Measurements from ENCODE around the gene CLEC18B. TPM values are rescaled to one million over a fixed set of nuclear protein-coding genes. Genes with fewer than 3 reads are reported as not detected.
"Not testable (repeated sequence)": the region's sequence is repeated elsewhere in the genome, so short reads cannot be mapped to it uniquely, and the experiment has no call there.

CLEC18B gene
- polyA plus RNA-seq, 6 donors from 2014 or later = not detected

DNA sequence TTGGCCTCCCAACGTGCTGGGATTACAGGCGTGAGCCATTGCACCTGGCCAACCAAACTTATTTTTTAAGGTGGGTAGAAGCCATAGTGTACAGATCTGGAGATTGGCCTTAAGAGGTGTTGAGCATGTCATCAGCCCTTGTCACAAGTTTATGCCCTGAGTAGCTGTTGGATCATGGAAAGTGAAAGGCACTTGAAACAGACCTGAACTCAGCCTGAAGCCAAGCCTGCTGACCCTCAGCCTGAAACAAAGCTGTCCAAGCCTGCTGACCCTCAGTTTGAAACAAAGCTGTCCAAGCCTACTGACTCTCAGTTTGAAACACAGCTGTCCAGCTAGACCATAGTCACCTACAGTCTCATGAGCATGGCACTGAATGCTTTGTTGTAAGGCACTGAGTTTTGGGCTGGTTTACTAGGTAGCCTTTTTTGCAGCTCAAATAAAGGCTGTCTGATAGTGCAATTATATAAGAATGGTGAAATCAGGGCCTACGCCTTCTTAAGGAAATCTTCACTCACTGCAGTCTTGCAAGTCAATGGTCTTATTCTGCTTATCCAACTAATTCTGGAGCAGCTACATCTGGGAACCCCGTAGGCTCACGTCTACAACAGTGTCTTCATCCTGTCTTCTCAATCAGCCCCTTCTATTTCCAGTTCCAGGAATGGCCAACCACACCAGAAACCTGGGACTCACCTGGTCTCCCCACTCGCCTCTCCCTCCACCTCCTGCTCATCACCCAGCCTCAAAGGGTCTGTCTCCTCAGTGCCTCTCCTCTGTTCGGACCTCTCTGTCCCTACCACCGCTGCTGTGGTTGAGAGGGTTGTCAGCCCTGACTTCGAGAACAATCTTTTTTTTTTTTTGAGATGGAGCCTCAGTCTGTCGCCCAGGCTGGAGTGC, 48.1 kb downstream of the CLEC18B start:
- no peaks in the 10 kb centered on the region for H3K27me3 Mint-ChIP-seq
- H3K36me3 Mint-ChIP-seq = no peaks in the 10 kb centered on the region
- peak overlapping the region in 2 of 6 donors; percentile 49 to 88 for H3K27ac Mint-ChIP-seq
- ATAC-seq (ENCODE audit: low read depth in 2 of 2) (no peak), DNase-seq (no peak)
- no peaks in the 10 kb centered on the region for H3K9me3 Mint-ChIP-seq
- peaks cover 0 to 2% (median 0%) of the 10 kb centered on the region in 3 donors for H3K4me1 Mint-ChIP-seq
- H3K4me3 Mint-ChIP-seq = no peak overlapping the region

DNA sequence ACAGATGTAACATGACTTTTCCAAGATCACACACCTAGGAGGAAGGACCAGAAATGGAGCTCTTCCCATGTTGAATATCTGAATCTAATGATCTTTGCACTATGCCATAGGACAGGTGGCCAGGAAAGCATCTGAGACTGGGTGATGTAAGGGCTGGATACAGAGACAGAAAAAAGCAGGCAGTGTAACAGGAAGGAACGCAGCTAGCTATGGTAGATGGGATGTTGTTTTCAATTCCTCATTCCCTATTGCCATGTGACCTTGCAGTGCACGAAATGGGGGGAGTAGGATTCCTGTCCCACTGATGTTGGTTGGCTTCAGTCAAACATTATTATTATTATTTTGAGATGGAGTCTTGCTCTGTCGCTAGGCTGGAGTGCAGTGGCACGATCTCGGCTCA, 48.9 kb downstream of the CLEC18B start:
- Mint-ChIP-seq H3K36me3 (no peaks in the 10 kb centered on the region), H3K4me1 (peaks cover 0 to 4% (median 3%) of the 10 kb centered on the region in 3 donors), H3K27ac (peak overlapping the region in 1 of 6 donors; percentile 37), H3K9me3 (no peaks in the 10 kb centered on the region), H3K27me3 (no peaks in the 10 kb centered on the region), H3K4me3 (no peak overlapping the region)
- ATAC-seq (ENCODE audit: low read depth in 2 of 2) (no peak), DNase-seq (no peak)

DNA sequence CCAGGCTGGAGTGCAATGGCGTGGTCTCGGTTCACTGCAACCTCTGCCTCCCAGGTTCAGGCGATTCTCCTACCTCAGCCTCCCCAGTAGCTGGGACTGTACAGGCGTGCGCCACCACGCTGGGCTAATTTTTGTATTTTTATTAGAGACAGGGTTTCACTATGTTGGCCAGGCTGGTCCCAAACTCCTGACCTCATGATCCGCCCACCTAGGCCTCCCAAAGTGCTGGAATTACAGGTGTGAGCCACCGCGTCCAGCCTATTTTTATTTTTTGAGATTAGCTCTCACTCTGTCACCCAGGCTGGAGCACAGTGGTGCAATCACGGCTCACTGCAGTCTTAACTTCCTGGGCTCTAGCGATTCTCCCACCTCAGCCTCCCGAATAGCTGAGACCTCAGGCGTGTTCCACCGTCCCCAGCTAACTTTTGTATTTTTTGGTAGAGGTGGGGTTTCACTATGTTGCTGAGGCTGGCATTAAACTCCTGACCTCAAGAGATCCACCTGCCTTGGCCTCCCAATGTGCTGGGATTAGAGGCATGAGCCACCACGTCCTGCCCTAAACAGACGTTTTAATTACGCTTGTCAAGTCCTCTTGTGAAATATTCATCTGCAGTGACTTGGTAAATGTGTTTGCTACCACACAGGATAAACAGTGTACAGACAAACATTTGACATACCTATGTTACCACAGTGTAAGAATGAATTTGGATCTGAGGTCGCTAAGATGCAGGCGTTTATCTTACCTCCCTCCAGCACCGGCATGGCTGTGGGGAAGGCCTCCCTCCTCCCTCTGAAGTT, 50.7 kb downstream of the CLEC18B start:
- H3K4me3 Mint-ChIP-seq = peak overlapping the region in 1 of 8 donors; percentile 36
- peaks cover 4 to 16% (median 13%) of the 10 kb centered on the region in 3 donors for H3K4me1 Mint-ChIP-seq
- ATAC-seq (ENCODE audit: low read depth in 2 of 2); H3K36me3 Mint-ChIP-seq; H3K9me3 Mint-ChIP-seq; DNase-seq; H3K27me3 Mint-ChIP-seq: not testable (repeated sequence)
- peak overlapping the region in 3 of 6 donors; percentile 63 to 89 (median 82) for H3K27ac Mint-ChIP-seq

DNA sequence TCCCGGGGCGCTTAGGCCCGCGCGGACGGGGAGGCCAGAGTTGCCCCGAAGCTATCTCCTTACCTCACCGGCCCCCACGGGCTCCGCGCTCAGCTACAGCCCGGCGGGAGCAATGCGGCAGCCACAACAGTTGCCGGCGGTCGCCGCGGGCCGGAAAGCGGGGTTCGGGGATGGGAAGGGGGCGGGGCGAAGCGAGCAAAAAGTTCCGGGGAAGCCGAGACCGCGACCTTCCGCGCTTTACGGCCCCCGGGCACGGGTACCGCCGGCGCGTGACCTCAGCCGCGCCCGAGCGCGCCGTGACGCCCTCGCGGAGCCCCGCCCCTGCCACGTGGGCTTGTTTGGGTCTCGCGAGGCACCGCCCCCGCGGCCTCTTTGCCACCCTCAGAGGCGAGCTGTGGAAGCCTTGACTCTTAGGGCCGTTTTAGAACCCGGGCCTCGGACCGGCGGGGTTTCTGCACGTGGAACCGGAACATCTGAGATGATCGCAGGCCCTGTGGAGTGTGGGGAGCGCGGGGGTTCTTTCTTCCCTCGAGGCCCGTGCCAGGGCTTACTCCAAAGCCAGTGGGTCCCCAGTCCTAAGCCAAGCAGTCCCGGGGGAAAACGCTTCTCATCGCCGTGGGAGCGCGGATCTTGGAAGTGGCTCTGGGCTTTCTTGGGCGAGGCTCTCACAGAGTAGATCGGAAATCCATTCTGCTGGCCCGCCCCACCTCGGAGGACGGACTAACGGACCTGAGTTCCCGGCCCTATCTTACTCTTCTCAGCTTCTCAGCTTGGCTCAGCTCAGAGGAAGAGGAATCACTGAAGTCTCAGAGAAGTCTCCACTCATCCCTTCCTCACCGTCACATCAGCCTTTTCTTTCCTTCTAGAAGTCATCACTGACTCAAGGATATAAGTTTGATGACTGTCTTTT, 53.0 kb downstream of the CLEC18B start:
- peaks cover 8 to 19% (median 13%) of the 10 kb centered on the region in 3 donors for H3K4me1 Mint-ChIP-seq
- ATAC-seq (ENCODE audit: low read depth in 2 of 2) (peak; percentile 93 to 95), DNase-seq (peak; percentile 100)
- not testable (repeated sequence) for H3K9me3 Mint-ChIP-seq, H3K27me3 Mint-ChIP-seq, H3K36me3 Mint-ChIP-seq
- peak overlapping the region; percentile 92 to 99 (median 98) for H3K27ac Mint-ChIP-seq
- H3K4me3 Mint-ChIP-seq = peak overlapping the region; percentile 88 to 94 (median 93)

DNA sequence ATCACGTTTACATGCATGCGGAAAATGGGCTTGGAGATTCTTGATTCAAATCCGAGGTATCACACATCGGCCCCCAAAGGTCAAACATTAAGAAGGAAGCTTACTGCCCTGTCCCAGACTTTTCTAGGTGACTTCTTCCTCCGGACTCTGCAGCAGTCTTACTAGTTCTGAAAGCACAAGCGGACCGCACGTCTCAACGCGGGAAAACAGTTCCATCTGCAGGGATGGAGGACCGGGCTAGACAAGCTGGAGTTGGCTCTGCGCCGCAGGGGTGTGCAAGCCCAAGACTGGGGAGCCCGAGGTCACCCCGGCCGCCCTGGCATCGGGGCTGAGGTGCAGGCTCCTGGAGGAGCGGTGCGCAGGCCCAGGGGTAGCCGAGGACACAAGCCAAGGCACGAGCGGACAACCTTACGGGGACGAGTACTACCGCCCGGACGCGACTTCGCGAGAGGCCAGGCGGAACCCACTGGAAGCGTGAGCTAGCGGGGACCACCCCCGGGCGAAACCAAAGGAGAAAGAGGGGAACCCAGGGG, 53.7 kb downstream of the CLEC18B start:
- not testable (repeated sequence) for H3K9me3 Mint-ChIP-seq; DNase-seq; ATAC-seq (ENCODE audit: low read depth in 2 of 2); H3K27me3 Mint-ChIP-seq; H3K36me3 Mint-ChIP-seq
- Mint-ChIP-seq H3K27ac (peak overlapping the region; percentile 44 to 97 (median 93)), H3K4me1 (peaks cover 8 to 19% (median 13%) of the 10 kb centered on the region in 3 donors), H3K4me3 (peak overlapping the region; percentile 88 to 94 (median 93))

DNA sequence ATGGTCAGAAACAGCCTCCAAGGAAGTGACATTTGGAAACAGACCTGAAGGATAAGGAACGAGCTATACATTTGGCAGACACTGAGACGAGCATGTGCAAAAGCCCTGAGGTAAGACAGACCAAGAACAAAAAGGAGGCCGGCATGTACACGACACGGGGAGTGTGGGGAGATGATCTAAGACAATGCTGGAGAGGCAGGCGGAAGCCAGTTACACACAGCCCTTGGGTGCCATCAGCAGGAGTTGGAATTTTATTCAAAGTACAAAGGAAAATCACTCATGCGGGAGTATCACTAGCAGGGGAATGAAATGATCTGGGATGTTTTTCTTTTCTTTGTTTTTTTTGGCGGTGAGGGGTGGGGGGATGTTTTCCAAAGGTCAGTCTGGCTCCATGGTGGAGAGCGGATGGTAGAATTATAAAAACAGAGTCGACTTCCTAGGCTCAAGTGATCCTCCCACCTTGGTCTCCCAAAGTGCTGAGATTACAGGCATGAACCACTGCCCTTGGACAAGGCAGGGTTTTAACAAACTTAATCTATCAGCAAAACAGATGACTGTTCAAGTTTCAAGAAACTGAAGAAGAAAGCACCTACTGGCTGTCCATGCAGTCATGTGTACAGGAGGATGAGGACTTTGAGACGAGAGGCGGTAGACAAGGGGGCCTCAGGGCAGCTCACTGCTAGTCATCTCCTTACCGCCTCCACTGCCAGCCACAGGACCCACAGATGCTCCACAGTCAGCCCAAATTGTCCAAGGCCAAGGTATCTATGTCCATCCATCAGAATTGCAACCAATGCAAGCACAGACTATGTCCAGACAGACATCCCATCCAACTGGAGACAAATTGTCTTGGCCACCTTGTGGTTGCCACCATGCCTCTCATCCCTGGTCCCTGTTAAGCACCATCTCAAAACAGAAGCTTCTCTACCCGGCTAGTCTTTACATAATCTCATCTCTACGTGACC, 59.4 kb downstream of the CLEC18B start:
- H3K27me3 Mint-ChIP-seq; H3K9me3 Mint-ChIP-seq; H3K36me3 Mint-ChIP-seq; DNase-seq; H3K4me3 Mint-ChIP-seq; ATAC-seq (ENCODE audit: low read depth in 2 of 2): not testable (repeated sequence)
- Mint-ChIP-seq H3K27ac (peak overlapping the region in 2 of 6 donors; percentile 13 to 38), H3K4me1 (peaks cover 7 to 13% (median 8%) of the 10 kb centered on the region in 3 donors)

Other genes starting within 250 kb of the CLEC18B start
- 100 to 1,000 TPM in 1 of 6 donors, 10 to 100 TPM in 5; 79.8 to 110 (median 84.7) TPM for gene PSMD7, start 124.7 kb downstream of the CLEC18B start, polyA plus RNA-seq (ENCODE audit: low read depth in 6 of 6)
- 1 to 10 TPM in 1 of 6 donors, under 1 TPM in 1, not detected in 4; 0.33 to 1.3 TPM for gene NPIPB15, start 45.2 kb downstream of the CLEC18B start, polyA plus RNA-seq (ENCODE audit: low read depth in 6 of 6)
- gene GLG1, start 185.6 kb upstream of the CLEC18B start, polyA plus RNA-seq (ENCODE audit: low read depth in 6 of 6) = 100 to 1,000 TPM in 1 of 6 donors, 10 to 100 TPM in 5; 71.4 to 112 (median 94.1) TPM
- 10 to 100 TPM; 12.7 to 40.9 (median 23.7) TPM for gene RFWD3, start 245.4 kb upstream of the CLEC18B start, polyA plus RNA-seq (ENCODE audit: low read depth in 6 of 6)